SIG-M5 treated with dmso at 0.1 percent for 504 hours (cell line): ENCODE results near the gene NMUR2.

Source experiments
- DNase-seq: peaks from one replicate; lab custom pipeline; 2025; ENCODE audit not compliant: unreplicated experiment; lab: John Stamatoyannopoulos, UW

NMUR2 gene

GRCh38 chr5:152372875-152373274 is 32.2 kb downstream of the NMUR2 start:
- no peak for DNase-seq

GRCh38 chr5:152369298-152369697 is 35.8 kb downstream of the NMUR2 start:
- no peak for DNase-seq

- no peak for DNase-seq
Measured at GRCh38 chr5:152367554-152367953, 37.5 kb downstream of the NMUR2 start.

GRCh38 chr5:152366716-152367115 is 38.4 kb downstream of the NMUR2 start:
- DNase-seq: no peak

- no peak for DNase-seq
Measured at GRCh38 chr5:152364899-152365298, 40.2 kb downstream of the NMUR2 start.

GRCh38 chr5:152364172-152364571 is 40.9 kb downstream of the NMUR2 start:
- DNase-seq: no peak

- DNase-seq: no peak
Measured at GRCh38 chr5:152358861-152359568, 46.1 kb downstream of the NMUR2 start.

- DNase-seq: no peak
Measured at GRCh38 chr5:152356506-152356905, 48.6 kb downstream of the NMUR2 start.

GRCh38 chr5:152355061-152355460 is 50.0 kb downstream of the NMUR2 start:
- no peak for DNase-seq

GRCh38 chr5:152353001-152353400 is 52.1 kb downstream of the NMUR2 start:
- no peak for DNase-seq

GRCh38 chr5:152349683-152350526 is 55.2 kb downstream of the NMUR2 start:
- peak; percentile 31 for DNase-seq
